Stromal cell of bone marrow (primary cell): ENCODE data around the gene TNIP3.
"Not testable (repeated sequence)": the region's sequence is repeated elsewhere in the genome, so short reads cannot be mapped to it uniquely, and the experiment has no call there.

Experiments used
- DNase-seq: peaks from one replicate; pipeline ENCODE4 v3.0.0-alpha.2; 2012; ENCODE audit warnings: low read depth

The TNIP3 gene

DNA sequence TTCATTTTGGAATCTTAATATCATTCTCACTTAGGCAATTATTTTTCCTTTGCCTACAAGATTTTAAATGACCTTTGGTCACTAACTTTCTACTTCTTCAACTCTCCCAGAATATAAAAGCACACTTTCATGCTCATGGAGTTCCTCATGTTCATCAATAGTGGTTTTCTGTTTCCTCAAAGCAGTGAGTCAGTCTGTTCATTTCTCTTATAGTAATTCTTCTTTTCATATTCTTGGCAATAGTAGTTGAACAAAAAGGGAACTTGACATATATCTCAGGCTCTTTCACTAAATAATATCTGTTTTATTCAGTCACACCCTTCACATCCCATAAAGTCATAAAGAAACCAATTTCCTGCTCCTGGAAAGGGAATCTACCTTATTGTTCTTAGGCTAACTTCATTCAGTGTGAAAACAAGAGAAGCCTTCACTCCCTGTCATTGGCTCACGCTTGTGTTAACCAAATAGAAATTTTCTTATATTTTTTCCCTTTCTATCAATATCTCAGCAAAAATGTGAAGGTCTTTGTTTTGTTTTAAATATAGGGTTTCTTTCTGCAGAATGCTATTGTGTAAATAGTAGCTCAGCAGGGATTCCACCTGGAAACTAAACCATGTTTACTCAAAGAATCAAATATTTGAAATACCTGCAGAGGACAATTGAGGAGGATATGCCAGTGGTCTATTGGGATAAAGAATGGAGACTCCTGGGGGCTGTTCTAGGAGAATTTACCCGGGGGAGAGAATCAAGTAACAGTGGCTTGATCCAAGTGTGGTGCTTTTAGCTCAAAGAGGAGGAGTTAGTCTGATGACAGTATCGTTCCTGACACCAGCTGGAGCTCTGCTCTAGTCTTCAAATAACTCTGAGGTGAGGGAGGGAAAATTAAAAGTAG is 13.4 kb upstream of the TNIP3 start:
- no peak for DNase-seq

GRCh38 chr4:121176082-121176934 is 12.2 kb upstream of the TNIP3 start:
- DNase-seq, result no peak

DNA sequence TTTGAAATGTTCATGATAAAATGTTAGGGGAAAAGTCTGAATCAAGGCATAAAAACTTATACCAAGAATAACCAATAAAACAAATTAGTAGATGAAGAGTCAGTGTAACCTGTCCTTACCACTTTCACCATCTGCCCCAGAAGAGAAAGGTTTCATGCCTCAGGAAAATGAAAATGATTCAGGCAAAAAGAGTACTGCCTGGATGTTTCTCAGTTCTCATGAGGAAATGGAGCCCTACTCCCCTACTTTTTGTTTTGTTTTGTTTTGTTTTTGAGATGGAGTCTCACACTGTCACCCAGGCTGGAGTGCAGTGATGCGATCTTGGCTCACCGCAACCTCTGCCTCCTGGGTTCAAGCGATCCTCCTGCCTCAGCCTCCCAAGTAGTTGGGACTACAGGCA is 7.4 kb upstream of the TNIP3 start:
- not testable (repeated sequence) for DNase-seq

- DNase-seq, result no peak
Measured at GRCh38 chr4:121168446-121169281, 4.5 kb upstream of the TNIP3 start.

DNA sequence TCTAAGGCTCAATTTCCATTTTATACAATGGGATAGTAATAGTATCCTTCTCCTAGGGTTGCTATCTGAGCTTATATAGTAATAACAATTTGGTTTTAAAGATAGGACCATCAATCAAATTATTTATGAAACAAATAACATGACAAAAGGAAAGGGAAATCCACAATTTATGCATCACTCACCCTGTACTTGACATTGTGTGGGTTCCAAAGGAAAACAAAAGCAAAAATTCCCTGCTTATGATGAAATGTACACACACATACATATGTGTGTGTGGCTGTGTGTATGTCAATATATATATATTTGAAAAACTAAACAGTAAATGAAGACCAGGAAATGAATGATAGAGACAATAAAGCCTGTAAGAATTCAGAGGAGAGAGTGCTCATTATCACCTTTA is 2.9 kb upstream of the TNIP3 start:
- no peak for DNase-seq

- DNase-seq, result no peak
Measured at GRCh38 chr4:121165206-121165605, 1.1 kb upstream of the TNIP3 start.

- DNase-seq, result no peak
Measured at GRCh38 chr4:121156822-121157769, 7.0 kb downstream of the TNIP3 start.

DNA sequence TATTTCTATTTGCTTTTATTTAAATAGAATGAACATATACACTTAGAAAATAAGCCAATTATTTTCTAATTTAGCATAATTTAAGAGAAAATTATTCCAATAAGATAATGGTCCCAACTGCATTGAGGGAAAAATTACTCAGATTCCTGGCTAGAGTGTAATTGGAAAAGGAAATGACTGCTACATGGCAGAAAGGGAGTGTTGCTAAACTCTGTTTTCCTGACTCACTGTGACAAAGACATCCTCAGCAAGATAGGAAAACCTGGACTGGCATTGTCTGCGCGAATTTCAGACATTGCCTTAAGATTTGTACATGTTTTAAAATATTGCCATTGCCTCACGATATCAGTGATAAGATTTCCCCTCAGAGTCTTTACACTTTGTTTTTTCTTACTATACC is 8.2 kb downstream of the TNIP3 start:
- peak; percentile 77 for DNase-seq

- no peak for DNase-seq
Measured at GRCh38 chr4:121154103-121154515, 10.0 kb downstream of the TNIP3 start.

GRCh38 chr4:121151942-121152341 is 12.2 kb downstream of the TNIP3 start:
- no peak for DNase-seq

DNA sequence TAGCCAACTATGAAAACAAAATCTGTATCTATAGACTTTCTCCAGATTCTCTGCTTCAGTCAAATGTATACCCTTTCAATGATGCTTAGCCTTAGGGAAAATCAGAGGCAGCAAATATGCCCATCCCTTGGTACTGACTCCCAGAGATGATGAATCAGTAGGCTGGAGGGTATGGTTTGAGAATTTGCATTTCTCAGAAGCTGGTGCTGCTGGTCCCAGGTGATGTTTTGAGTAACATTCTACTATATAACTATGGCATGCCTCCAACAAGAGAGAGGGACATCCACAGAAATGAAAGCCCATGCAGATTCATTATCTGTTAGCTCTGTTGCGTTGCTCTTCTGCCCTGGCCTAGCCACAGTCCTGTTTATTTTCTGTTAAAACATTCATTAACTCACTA is 13.6 kb downstream of the TNIP3 start:
- no peak for DNase-seq

DNA sequence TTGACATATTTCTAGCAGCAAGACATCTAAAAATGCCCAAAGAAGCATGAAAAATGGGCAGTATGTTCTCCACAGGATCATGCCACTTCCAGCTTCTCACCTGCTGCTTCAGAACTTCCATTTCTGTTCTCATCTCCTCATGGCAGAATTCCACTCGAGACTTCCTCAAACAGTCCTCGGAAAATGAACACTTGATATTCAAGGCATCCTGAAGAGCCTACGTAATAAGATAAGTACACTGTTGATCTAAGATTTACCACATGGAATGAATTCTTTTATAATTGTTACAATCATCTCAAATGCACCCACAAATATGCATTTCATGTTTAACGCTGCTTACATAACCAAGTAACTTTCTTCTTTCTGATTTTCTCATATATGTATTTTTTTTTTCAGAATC is 14.1 kb downstream of the TNIP3 start:
- DNase-seq, result no peak

DNA sequence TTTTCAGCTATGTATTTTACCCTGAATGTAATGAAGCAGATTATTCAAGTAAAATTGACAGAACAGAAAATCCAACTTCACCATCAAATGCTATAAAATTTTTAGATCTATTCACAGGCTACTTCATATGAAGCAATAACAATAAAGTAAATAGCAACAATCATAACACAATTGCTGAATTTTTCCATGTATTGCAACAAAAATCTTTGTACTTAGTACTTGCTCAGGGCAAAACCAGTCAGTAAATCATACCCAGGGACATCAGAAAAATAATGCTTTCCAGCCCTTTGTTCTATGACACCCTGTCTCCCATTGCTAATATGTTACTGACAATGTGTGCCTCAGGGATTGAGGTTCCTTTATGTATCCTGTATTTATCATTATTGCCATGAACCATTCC is 15.5 kb downstream of the TNIP3 start:
- DNase-seq, result no peak

- DNase-seq, result no peak
Measured at GRCh38 chr4:121148000-121148399, 16.1 kb downstream of the TNIP3 start.

GRCh38 chr4:121146530-121146929 is 17.6 kb downstream of the TNIP3 start:
- no peak for DNase-seq

DNA sequence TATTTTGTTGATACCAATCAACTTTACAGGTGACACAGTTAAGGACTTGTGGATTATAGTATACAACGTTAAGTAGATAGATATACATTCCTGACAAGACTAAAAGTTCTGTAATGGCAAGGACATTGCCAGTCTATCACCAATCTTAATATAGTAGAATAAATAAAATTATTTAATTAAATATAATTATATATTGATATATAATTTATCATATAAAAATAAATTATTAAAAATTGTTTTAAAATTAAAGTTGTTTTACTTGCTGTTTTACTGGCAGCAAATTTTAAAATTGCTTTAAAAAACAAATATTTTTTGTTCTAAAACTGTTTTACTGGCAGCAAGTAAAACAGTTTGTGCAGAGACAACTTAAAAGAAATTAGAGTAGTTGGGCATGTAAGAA is 18.7 kb downstream of the TNIP3 start:
- DNase-seq, result no peak

GRCh38 chr4:121144021-121144420 is 20.1 kb downstream of the TNIP3 start:
- DNase-seq, result no peak

- no peak for DNase-seq
Measured at GRCh38 chr4:121143131-121143530, 21.0 kb downstream of the TNIP3 start.

- DNase-seq, result peak; percentile 75
Measured at GRCh38 chr4:121140716-121141460, 23.2 kb downstream of the TNIP3 start.

DNA sequence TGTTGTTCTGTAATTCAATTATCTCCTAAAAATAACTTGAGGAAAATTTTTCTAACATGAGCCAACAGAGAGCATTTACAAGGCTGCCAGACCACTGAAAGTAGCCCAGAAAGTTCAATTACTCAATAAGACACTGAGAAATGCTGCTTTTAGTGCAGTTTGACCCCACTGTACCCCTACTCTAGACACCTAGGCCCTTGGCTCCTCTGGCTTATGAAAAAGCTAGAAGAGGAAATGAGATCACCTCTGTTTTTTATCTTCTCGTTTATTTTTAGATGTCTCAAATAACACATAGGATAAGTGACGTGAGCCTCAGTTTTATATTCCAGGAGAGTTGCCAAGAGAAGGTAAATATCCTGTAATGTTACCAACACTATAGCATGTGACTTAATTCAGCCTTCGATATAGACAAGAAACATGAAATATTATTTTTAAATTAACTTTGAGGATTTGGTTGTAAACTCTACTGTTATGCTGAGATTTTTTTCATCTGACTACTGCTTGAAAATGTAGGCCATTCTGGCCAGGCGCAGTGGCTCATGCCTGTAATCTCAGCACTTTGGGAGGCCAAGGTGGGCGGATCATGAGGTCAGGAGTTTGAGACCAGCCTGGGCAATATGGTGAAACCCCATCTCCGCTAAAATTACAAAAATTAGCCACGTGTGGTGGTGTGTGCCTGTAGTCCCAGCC is 24.4 kb downstream of the TNIP3 start:
- DNase-seq, result no peak
